Smooth muscle cell (in vitro differentiated cells): ENCODE measurements around the gene MBP. TPM values are rescaled to one million over a fixed set of nuclear protein-coding genes. Genes with fewer than 3 reads are reported as not detected.

Experiments
- DNase-seq: peaks from one replicate; lab custom pipeline; 2025; ENCODE audit not compliant: unreplicated experiment; lab: John Stamatoyannopoulos, UW
- H2AFZ ChIP-seq: fragments of 200-600 bp; sonication (generic); 2 replicates; pipeline ENCODE4 v1.6.0; 2016; ENCODE audit warnings: antibody characterized with exemption, low read depth, mild to moderate bottlenecking
- H3F3A ChIP-seq: fragments of 200-600 bp; sonication (generic); 2 replicates; pipeline ENCODE4 v1.6.0; 2017; ENCODE audit warnings: antibody characterized with exemption, low read depth
- H3K27ac ChIP-seq: fragments of 200-600 bp; sonication (generic); 2 replicates; pipeline ENCODE4 v1.5.1; 2016; ENCODE audit warnings: low read depth, mild to moderate bottlenecking
- H3K27me3 ChIP-seq: fragments of 200-600 bp; sonication (generic); 2 replicates; pipeline ENCODE4 v1.6.1; 2016; ENCODE audit warnings: low read depth, mild to moderate bottlenecking
- H3K36me3 ChIP-seq: fragments of 200-600 bp; sonication (generic); 2 replicates; pipeline ENCODE4 v1.5.1; 2016; ENCODE audit warnings: low read depth
- H3K4me1 ChIP-seq: fragments of 200-600 bp; sonication (generic); 2 replicates; pipeline ENCODE4 v1.5.1; 2016; ENCODE audit warnings: low read depth
- H3K4me2 ChIP-seq: fragments of 200-600 bp; sonication (generic); 2 replicates; pipeline ENCODE4 v1.6.0; 2016; ENCODE audit warnings: mild to moderate bottlenecking
- H3K4me3 ChIP-seq: fragments of 200-600 bp; sonication (generic); 2 replicates; pipeline ENCODE4 v1.5.1; 2016; ENCODE audit warnings: mild to moderate bottlenecking
- H3K79me2 ChIP-seq: fragments of 200-600 bp; sonication (generic); 2 replicates; pipeline ENCODE4 v1.6.0; 2016; ENCODE audit warnings: low read depth, mild to moderate bottlenecking
- H3K9ac ChIP-seq: fragments of 200-600 bp; sonication (generic); 2 replicates; pipeline ENCODE4 v1.6.0; 2016; ENCODE audit warnings: low read depth
- H3K9me3 ChIP-seq: fragments of 200-600 bp; sonication (generic); replicated peaks from 2 replicates; pipeline ENCODE4 v1.5.1; 2016; ENCODE audit warnings: low read depth
- H4K20me1 ChIP-seq: fragments of 200-600 bp; sonication (generic); 2 replicates; pipeline ENCODE4 v1.6.0; 2016; ENCODE audit warnings: low read depth
- CTCF ChIP-seq: fragments of 200-600 bp; sonication (generic); IDR thresholded peaks from 2 replicates; pipeline ENCODE4 v1.5.1; 2017; ENCODE audit warnings: borderline replicate concordance, mild to moderate bottlenecking, antibody characterized with exemption; ENCODE audit not compliant: insufficient read depth, poor library complexity, severe bottlenecking
- WGBS: methylation state at CpG from one replicate; pipeline ENCODE4 v1.1.7; 2016; ENCODE audit warnings: low lambda C conversion rate; 5-methylcytosine and 5-hydroxymethylcytosine counted together
- polyA plus RNA-seq: library from polyadenylated mRNA; unstranded; fragments of >200 nt; fragmentation: Nextera tagmentation; extraction: Ambion mirVana; gene quantifications from 2 replicates; pipeline ENCODE4 v1.2.1, GENCODE V29; 2016
- total RNA-seq: library from RNA; depleted of rRNA; stranded (reverse); fragments of >200 nt; gene quantifications from 2 replicates; pipeline ENCODE4 v1.2.3, GENCODE V29; 2014

The MBP gene
- total and polyA plus RNA-seq, 2 experiments from 2014 or later = 1.4 to 5.1 TPM

DNA sequence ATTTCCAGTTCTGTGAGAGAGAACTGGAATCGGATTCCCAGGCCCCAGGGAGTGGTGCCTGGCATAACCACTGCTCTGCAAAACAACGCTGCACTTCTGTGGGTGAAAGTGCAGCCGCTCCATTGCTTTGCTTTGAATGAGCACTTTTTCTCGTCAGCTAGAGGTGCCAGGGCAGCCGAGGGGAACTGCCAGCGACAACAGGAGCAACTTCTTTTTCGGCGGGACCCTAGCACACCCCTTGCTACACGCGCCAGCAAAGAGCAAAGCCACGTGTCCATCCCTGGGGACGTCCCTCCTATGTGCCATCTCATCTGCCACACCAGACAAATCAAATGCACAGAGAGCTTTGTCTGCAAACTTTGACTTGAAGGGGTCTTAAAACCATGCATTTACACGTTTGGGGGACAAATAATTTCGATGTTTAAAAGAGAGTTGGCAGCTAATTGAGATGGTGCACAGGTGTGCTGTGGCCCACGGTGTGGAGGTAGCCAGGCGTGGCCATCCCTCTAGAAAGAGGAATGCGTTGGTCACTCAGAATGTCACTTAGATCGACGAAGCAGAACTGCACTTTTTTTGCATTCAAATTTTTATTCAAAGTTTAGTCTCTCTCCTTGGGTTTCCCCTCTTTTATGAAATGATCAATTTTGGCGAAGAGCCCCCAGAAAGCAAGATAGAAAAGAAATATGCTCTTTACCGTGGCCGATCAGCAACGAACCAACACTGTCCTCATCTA, 151.8 kb downstream of the MBP start:
- no peaks in the 10 kb centered on the region for H3K79me2 ChIP-seq
- no peaks in the 10 kb centered on the region for H3K36me3 ChIP-seq
- no peak overlapping the region for H3K27ac ChIP-seq
- no peak overlapping the region for H3K4me2 ChIP-seq
- no peaks in the 10 kb centered on the region for H3K9me3 ChIP-seq
- H4K20me1 ChIP-seq = no peaks in the 10 kb centered on the region
- H2AFZ ChIP-seq = no peak overlapping the region
- no peaks in the 10 kb centered on the region for H3K4me1 ChIP-seq
- no peak overlapping the region for H3K9ac ChIP-seq
- H3K4me3 ChIP-seq = no peak overlapping the region
- no peaks in the 10 kb centered on the region for H3K27me3 ChIP-seq
- H3F3A ChIP-seq = no peaks in the 10 kb centered on the region
- no peak for DNase-seq
- WGBS = 85% methylated on average over 23 of the region's 23 CpGs
- TF ChIP-seq CTCF = no peak

- no peak for DNase-seq
- Histone ChIP-seq H3K79me2 (no peaks in the 10 kb centered on the region), H3K4me2 (no peak overlapping the region), H3K27ac (no peak overlapping the region), H3K27me3 (no peaks in the 10 kb centered on the region), H3F3A (no peaks in the 10 kb centered on the region), H3K36me3 (no peaks in the 10 kb centered on the region), H3K9ac (no peak overlapping the region), H4K20me1 (no peaks in the 10 kb centered on the region), H3K9me3 (no peaks in the 10 kb centered on the region), H3K4me3 (no peak overlapping the region), H2AFZ (no peak overlapping the region), H3K4me1 (no peaks in the 10 kb centered on the region)
- 95% methylated on average over 17 of the region's 17 CpGs for WGBS
- no peak for TF ChIP-seq CTCF
Observed at GRCh38 chr18:76979906-76980305, 152.7 kb downstream of the MBP start.

DNA sequence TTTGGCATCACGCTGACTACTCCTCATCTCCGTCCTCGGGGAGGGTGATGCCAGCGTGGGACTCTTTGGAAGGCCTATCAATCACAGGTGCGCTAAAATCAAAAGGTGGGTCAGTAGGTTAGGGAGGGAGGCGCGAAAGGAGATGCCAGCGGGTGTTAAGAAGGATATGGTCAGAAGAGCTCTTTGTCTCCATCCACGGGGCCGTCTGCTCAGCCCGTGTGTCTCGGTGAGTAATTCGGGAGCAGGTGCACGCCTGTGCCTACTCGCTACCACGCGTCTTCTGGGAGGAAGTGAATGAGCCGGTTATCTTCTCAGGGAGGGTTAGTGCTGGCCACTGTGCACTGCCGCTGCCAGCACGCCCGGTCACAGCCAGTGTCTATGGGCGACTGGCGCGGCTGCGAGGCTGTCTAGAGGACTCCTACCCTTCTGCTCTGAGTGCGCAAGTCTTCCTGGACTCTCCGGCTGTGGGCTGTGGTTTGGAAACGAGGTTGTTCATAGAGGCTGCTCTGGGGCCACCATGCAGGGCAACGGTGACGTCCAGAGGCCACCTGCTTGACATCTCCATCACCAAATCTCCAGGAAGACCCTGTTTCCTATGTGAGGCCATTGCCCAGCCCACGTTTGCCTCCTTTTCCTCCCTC, 153.4 kb downstream of the MBP start:
- Histone ChIP-seq H3K9ac (no peak overlapping the region), H4K20me1 (no peaks in the 10 kb centered on the region), H3K9me3 (no peaks in the 10 kb centered on the region), H2AFZ (no peak overlapping the region), H3K36me3 (no peaks in the 10 kb centered on the region), H3F3A (no peaks in the 10 kb centered on the region), H3K27me3 (no peaks in the 10 kb centered on the region), H3K79me2 (no peaks in the 10 kb centered on the region), H3K4me3 (no peak overlapping the region), H3K4me1 (no peaks in the 10 kb centered on the region), H3K4me2 (no peak overlapping the region), H3K27ac (no peak overlapping the region)
- no peak for TF ChIP-seq CTCF
- WGBS = 97% methylated on average over 31 of the region's 31 CpGs
- DNase-seq = no peak

GRCh38 chr18:76978616-76979015, 154.0 kb downstream of the MBP start:
- whole genome bisulfite sequencing = 90% methylated on average over 14 of the region's 14 CpGs
- DNase-seq = no peak
- no peaks in the 10 kb centered on the region for H3K9me3 ChIP-seq
- H3F3A ChIP-seq = no peaks in the 10 kb centered on the region
- H3K4me2 ChIP-seq = no peak overlapping the region
- no peak overlapping the region for H2AFZ ChIP-seq
- H3K27ac ChIP-seq = no peak overlapping the region
- no peaks in the 10 kb centered on the region for H4K20me1 ChIP-seq
- no peaks in the 10 kb centered on the region for H3K27me3 ChIP-seq
- TF ChIP-seq CTCF = no peak
- no peak overlapping the region for H3K4me3 ChIP-seq
- no peak overlapping the region for H3K9ac ChIP-seq
- H3K4me1 ChIP-seq = no peaks in the 10 kb centered on the region
- no peaks in the 10 kb centered on the region for H3K36me3 ChIP-seq
- H3K79me2 ChIP-seq = no peaks in the 10 kb centered on the region
